Measurements from ENCODE around the gene SUPV3L1.
A peak's percentile ranks its signal among the peaks of the same experiment; 100 is the strongest.

Gene SUPV3L1

DNA sequence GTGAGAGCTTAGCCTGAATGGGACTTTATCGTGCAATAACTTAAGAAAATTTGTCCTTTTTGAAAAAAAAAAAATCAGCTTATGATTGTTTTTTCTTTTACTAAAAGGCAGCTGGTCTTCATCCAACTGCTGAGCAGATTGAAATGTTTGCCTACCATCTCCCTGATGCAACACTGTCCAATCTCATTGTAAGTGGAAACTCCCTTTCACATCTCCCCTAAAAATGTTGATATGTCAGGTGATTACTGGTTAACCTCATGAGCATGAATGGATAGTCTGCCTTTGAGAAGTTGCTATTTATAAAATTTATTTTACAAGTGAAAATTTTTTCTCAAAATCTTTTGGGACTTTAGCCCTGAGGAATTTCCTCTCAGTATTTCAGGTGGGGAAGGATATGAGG is 22.3 kb downstream of the SUPV3L1 start:
- no peak for DNase-seq (ENCODE audit: low read depth, low spot score)

DNA sequence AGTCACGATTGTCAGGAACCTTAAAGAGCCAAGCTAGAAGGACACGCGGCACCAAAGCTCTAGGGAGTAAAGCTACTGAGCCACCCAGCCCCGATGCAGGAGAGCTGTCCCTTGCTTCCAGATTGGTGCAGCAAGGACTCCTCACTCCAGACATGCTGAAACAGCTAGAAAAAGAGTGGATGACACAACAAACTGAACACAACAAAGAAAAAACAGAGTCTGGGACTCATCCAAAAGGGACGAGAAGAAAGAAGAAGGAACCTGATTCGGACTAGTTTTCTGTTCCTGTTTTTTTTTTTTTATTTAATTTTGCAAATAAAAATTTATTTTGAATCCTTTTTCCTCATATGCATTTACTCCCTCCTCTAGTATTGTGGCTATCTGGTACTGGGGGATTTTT is 28.7 kb downstream of the SUPV3L1 start:
- DNase-seq (ENCODE audit: low read depth, low spot score) = no peak

DNA sequence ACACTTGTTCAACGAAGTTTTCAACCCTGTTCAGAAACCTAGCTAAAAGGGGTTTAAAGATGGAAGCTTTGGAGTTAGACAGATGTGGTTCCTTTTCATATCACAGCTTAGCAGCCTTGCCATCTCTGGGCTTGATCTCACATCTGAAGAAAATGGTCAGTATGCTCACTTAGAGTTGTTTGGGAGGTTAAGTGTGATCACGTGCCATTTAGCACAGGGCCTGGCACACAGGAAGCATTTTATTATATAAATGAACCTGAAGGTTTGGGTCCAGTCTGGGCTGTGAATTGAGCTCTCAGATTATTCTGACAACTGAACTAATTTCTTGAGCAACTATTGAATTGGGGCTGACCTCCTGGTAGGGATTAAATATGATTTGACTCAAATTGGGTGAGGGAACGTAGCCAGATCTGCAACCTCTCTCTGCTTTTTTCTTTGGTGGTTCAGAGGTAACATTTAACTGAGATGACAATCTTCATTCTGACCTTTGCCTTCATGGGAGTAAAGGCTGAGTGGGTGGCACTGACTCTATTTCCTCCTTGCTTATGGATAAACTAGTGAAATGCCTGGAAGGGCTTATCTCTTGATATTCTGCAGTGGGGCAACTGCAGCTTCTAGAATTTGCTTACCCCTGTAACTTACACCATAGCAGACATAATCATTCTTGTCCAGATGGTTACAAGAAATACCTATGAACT is 29.9 kb downstream of the SUPV3L1 start:
- no peak for DNase-seq (ENCODE audit: low read depth, low spot score)

DNA sequence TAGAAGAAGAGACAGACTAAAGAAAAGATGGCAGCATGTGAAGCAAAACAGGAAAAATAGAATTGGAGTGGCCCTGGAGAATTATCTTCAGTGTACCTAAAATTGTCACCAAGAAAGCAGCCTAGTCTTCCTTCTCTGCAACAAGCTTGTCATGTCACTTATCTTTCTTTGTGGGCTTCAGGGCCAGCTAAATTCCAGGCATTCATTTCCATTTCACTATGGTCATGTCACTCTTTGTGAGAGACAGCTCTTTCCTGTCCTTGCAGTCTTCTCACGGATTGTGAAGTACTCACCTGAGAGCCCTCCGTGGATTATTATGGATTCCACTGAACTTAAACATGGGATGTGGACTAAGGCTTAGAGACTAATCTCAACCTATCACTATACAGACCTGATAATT is 31.1 kb downstream of the SUPV3L1 start:
- no peak for DNase-seq (ENCODE audit: low read depth, low spot score)

DNA sequence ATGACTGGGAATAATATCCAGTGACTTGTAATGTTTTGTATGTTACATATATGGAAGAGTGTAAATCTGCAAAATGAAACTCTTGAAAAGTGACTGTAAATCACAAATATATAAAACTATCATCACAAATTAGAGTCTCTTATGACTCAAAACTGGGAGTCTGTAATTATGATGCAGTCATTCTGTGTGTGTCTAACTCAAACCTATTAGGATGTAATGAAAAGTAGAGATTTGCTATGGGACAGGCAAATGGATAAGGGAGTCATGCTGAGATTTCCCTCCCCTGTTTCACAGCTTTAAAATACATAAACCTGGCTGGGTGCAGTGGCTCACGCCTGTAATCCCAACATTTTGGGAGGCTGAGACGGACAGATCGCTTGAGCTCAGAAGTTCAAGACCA is 31.5 kb downstream of the SUPV3L1 start:
- DNase-seq (ENCODE audit: low read depth, low spot score) = no peak

DNA sequence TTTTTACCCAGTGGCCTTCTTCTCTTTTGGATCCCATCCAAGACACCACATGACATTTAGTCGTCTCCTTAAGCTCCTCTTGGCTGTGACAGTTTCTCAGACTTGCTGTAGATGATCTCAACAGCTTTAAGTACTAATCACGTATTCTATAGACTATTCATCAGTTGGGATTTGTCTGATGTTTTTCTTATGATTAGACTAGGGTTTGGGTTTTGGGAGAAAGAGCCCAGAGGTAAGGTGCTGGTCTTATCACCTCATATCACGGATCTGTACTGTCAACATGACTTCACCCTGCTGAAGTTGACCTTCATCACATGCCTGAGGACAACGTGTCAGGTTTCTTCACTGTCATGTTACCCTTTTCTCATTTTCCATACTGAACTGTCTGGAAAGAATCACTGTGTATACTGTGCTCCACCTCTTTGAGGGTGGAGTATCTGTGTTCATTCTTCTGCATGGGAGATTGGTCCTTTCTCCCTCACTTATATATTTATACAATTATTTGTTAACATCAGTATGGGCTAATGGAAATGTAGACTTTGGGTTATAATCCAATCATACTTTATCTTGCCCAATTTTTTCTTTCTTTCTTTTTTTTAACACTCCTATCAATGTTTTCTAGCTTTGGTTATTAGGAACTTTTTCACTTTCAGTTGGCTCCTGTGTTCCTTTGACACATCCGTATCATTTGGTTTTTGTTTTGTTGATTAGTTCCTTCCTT is 33.7 kb downstream of the SUPV3L1 start:
- no peak for DNase-seq (ENCODE audit: low read depth, low spot score)

DNA sequence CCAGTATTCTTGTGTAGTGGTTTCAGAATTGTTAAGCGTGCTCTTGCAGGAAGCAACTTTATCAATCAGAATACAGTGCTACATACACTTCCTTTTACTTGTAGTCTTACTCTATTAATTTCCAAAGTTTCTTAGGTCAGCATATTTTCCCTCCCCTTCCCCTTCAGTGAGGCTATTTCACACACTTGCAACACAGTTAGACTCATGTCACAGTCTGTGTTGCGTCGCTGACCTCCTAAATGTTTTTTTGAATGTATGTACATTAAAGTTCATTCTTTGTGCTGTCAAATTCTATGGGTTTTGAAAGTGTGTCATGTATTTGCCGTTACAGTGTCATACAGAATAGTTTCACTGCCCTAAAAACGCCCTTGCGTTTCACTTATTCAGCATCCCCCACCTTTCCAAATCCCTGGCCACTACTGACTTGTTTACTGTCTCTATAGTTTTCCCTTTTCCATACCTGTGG is 34.7 kb downstream of the SUPV3L1 start:
- no peak for DNase-seq (ENCODE audit: low read depth, low spot score)

DNA sequence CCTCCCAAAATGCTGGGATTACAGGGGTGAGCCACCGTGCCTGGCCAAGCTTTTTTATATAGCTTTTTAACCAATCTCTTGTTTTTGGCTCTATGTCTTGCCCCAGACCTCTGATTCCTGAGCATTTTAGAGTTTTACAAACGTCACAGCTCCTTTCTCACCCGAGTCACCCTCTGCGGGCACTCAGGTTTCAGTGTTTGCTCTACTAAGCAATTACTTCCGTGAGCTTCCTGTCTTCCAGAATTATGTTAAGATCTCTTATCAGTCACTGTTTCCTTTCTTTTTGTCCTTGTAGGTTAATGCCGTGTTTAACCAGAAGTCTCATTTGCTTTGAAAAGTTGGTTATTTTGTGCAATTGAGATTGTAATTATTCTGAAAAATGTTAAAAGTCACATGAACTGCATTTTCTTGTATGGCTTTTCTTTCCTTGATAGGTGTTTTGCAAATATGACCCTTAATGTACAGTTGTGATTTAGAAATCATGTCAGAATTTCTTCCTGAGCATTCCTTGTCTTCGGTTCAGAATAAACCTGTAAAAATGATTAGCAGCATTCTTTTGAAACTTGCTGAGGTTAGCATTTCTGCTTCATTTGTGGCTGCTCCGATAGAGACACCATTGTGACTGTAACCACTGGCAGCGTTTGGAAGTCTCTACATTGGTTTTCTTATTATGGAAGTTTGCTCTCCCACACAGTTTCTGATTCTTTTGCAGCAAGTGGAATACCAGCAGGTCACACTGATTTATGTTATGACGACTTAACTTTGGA is 35.6 kb downstream of the SUPV3L1 start:
- no peak for DNase-seq (ENCODE audit: low read depth, low spot score)

DNA sequence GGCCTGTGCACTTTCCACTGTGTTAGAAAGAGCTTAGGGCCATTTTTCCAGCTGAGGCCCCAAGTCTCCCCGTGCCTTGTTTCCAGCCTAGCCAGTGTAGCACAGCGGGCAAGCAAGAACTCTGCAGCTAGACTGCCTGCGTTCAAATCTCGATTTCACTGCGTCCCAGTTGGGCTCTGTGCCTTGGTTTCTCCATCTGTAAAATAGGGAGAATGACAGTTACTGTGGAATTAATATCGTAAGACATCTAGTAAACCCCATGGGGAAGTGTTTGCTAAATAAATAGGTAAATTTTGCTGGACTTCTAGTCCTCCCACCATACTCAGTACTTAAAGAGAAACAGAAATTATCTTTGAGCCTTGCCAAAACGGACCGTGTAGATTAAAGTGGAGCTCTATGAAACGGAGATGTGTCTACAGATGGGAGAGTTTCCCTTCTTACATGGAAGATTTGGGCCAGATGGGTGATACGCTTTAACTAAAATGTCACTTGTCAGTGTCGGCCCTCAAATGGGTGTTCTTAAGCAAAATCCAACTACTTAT is 36.6 kb downstream of the SUPV3L1 start:
- no peak for DNase-seq (ENCODE audit: low read depth, low spot score)

DNA sequence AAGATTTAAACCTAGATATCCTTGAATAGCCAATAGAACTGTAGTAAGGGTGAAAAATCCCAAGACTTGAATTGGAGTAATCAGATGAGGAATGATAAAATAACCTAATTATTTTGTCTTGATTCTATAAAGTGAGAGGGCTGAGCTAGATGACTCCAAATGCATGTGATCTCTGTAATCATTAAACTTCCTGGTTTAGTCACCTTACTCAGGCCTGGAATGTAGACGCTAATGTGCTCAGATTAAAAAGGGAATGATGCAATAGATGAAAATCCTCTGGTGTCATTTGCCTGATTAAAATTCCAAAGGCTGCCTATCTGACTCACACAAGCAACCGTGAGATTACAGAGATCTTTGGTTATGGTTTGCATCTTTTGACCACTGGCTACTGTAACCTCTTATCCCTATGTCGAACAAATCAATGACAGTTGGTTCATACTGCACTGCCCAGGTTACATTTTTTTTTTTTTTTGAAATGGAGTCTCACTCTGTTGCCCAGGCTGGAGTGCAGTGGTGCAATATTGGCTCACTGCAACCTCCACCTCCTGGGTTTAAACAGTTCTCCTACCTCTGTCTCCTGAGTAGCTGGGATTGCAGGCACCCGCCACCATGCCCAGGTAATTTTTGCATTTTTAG is 37.2 kb downstream of the SUPV3L1 start:
- no peak for DNase-seq (ENCODE audit: low read depth, low spot score)

DNA sequence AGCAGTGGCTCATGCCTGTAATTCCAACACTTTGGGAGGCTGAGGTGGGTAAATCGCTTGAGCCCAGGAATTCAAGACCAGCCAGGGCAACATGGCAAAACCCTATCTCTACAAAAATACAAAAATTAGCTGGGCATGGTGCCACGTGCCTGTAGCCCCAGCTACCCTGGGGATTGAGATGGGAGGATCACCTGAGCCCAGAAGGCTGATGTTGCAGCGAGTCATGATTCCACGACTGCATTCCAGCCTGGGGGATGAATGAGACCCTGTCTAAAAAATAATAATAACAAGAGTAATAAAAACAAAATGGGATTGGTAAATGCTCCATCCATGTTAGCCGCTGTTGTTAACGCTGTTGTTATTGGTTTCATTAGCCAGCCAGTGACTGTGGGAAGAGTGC is 38.8 kb downstream of the SUPV3L1 start:
- DNase-seq (ENCODE audit: low read depth, low spot score) = no peak

DNA sequence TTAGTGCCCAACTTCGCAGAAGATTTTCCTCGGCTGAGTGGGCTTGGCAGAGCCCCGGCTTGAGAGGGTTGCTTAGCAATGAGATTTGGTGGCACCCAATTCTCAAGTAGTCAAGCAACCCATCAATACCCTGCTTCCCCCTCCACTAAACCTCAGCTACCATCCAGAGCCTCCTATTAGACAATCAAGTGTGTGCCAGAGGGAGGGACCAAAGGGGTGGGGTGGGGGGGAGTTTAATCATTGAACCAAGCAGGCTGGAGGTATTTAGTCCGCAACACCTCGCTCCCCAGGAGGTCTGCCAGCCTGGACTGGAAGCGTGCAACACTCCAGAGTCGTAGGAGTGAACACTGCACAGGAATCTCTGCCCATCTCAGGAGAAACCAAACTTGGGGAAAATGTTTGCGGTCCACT is 40.0 kb downstream of the SUPV3L1 start, which contains the start of gene HKDC1:
Gene HKDC1 (plus strand): TSS at position 292 of the 411 bp plus-strand sequence. CDS start 104 bp downstream, at position 396.
- no peak for DNase-seq (ENCODE audit: low read depth, low spot score)

DNA sequence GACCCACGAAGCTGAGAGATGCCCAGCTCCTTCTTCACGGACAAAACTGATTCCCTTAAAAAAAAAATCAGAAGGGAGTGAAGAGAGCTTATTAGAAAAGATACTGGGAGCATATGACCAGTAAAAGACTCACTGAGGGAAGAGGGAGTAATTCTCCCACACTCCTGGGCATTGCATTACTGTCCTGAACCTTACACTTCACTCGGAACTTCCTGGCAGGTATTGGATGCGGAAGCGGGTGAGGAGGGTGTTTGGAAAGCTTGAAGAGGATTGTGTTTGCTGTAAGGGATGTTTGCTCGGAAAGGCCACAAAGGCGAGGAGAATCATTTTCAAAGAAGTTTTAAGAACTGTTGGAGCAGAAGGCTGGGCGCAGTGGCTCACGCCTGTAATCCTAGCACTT is 40.5 kb downstream of the SUPV3L1 start:
- no peak for DNase-seq (ENCODE audit: low read depth, low spot score)

DNA sequence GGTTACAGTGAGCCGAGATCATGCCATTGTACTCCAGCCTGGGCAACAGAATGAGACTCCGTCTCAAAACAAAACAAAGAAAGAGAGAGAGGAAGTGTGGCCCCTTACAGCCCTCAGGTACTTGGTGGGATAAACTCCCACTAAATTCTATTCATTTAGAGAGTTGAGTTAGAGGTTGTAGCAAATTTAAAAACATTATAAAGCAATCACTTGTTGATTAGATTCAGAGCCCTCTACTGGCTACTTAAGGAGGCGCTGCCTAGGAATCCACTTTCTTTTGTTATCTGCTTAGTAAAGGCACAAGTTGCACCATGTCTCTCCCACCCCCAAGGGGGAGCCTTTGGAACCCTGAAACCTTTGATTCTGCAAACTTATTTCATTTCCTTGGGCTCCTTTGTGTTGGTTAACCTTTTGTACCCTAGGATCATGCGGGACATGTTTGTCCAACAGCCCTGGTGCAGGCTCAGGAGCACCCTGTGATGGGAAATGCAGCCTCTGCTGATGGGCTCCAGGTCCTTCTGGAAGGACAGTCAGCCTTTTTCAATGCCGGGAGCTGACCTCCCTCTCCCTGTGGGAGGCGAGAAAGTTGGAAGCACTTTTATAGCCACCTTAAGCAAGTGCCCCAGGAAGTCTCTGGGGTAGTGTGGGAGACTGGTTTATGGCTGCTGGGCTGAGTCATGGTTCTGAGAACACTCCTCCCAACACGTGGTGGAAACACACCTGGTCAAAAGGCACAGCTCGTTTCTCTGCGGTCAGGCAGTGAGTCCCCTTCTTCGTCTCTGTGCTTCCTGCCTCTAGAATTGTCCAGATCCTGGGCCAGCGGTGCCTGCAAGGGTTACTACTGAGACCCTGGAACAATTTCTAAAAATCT is 42.4 kb downstream of the SUPV3L1 start:
- DNase-seq (ENCODE audit: low read depth, low spot score) = peak; percentile 43

DNA sequence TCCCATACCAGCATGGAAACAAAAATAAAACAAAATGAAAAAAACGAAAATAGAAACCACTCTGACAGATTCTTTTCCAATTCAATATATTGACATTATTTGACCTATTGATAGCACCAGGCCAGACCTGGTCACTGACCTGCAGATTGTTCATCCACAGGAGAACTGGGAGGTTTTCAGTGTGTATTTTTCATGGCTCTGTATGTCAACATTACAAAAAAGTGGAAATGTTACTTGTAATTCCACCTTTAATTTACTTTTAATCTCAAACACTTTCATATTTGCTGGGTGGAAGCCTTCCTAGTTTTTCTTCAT is 43.0 kb downstream of the SUPV3L1 start:
- DNase-seq (ENCODE audit: low read depth, low spot score) = no peak

DNA sequence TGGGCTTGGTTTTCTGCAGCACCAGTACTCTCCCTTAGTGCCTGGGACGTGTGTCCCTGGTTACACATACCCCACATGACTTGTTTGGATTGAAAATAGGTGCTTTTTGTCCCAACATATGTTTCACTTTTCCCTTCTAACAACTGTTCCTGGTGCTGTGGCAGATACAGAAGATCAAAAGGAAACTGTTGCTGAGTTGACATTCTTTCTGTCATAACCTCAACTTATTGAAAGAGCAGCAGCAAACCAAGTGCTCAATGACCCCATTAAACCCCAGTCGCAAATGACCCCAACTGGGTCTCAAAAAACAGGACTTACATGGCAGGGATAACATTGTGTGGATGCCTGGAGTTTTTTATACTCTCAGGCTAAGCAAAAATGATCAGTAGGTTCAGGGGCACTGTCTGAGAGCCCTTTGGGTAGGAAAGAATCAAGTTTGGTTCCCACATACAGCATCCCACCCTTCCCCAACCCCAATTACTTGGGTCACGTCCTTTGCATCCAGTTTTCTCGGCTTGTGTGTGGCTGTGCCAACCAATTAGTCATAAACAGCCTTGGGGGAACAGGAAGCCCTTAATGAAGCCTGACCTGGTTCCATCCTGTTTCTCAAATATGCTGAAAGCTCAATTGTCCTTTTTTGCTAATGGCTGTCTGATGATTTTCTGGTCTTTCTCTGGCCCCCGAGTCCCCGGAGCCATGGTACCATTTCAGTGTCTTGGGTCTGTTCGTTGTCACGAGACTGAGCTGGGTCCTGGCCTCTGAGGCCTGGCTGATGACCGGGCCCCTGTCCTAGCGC is 45.0 kb downstream of the SUPV3L1 start:
- no peak for DNase-seq (ENCODE audit: low read depth, low spot score)

DNA sequence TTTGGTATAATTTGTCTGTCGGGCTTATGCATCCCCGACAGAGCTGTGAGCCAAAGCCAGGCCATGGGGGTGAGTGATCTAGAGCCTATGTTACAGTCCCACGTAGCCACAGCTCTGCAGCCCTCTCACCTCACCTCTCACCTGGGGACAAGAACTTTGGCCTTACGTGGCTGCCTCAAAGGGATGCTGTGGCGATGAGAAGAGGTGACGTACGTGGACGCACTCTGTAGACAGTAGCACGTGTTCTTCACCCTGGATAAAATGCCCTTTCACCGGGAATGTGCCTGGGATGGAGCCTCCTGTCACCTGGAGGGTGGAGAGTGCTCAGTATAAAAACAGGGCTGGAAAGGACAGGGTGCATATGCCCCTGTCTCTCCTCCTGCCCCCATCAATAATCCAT is 45.6 kb downstream of the SUPV3L1 start:
- DNase-seq (ENCODE audit: low read depth, low spot score) = no peak

DNA sequence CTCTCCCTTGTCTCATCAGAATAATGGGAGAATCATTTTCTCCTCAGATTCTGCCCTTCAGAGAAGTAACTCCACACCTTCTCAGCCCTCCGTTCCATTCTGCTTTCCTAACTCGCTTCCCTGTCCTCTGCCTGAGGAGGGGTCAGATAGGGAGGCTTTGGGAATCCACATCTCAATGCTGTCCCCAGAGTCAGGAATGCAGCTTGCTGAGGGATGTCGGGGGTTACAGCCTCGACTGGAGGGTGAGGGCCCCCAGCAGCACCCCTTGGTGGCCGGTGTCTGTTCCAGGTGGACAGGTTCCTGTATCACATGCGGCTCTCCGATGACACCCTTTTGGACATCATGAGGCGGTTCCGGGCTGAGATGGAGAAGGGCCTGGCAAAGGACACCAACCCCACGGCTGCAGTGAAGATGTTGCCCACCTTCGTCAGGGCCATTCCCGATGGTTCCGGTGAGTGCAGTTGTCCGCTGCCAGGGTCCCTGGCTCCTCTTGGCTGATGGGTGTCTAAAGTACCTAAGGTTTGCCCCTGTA is 47.0 kb downstream of the SUPV3L1 start:
- no peak for DNase-seq (ENCODE audit: low read depth, low spot score)

DNA sequence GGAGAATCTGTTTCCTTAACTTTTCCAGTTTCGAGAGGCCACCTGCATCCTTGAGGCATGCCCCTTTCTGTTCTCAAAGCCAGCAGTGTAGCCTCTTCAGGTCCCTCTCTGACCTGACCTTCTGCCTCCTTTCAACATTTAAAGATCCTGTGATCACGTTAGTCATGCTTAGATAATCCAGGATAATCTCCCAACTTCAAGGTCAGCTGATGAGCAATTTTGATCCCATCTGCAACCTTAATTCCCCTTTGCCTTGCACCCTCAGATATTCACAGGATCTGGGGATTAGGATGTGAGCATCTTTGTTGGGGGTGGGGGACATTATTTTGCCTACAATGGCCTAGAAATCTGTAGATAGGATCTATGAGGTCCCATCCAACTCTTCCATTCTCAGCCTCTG is 48.1 kb downstream of the SUPV3L1 start:
- DNase-seq (ENCODE audit: low read depth, low spot score) = no peak

DNA sequence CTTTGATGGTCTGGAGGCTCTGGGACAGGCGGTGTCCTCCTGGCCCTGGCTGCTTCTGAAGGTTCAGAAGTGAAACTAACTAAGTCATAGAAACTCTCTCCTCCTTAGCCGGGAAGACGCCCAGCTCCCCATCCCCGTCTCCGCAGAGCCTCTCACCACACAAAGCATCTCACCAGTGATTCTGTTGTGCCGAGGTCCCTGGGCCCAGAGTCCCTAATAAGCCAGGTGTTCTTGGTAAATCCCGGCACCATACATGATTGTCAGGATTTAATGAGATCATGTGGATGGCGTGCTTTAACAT is 49.5 kb downstream of the SUPV3L1 start:
- DNase-seq (ENCODE audit: low read depth, low spot score) = no peak
